ENCODE measurements around the gene PID1.

The PID1 gene

DNA sequence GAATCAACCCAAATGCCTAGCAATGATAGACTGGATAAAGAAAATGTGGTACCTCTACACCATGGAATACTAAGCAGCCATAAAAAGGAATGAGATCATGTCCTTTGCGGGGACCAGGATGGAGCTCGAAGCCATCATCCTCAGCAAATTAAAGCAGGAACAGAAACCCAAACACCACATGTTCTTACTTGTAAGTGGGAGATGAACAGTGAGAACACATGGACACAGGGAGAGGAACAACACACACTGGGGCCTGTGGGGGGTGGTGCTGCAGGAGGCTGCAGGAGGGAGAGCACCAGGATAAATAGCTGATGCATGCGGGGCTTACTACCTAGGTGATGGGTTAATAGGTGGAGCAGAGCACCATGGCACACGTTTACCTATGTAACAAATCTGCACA, 8.4 kb upstream of the PID1 start:
- in situ Hi-C loops (cut with MboI; ENCODE audit: low sequenced_read_pairs, unreplicated experiment): no loop called here
- no peak for DNase-seq (ENCODE audit: low spot score)
- TF ChIP-seq, protein P1, sequence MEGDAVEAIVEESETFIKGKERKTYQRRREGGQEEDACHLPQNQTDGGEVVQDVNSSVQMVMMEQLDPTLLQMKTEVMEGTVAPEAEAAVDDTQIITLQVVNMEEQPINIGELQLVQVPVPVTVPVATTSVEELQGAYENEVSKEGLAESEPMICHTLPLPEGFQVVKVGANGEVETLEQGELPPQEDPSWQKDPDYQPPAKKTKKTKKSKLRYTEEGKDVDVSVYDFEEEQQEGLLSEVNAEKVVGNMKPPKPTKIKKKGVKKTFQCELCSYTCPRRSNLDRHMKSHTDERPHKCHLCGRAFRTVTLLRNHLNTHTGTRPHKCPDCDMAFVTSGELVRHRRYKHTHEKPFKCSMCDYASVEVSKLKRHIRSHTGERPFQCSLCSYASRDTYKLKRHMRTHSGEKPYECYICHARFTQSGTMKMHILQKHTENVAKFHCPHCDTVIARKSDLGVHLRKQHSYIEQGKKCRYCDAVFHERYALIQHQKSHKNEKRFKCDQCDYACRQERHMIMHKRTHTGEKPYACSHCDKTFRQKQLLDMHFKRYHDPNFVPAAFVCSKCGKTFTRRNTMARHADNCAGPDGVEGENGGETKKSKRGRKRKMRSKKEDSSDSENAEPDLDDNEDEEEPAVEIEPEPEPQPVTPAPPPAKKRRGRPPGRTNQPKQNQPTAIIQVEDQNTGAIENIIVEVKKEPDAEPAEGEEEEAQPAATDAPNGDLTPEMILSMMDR (IDR thresholded peaks at IDR 0.05; ENCODE audit: borderline replicate concordance, control extremely low read depth, extremely low read depth, insufficient read depth, missing control alignments): no peak

DNA sequence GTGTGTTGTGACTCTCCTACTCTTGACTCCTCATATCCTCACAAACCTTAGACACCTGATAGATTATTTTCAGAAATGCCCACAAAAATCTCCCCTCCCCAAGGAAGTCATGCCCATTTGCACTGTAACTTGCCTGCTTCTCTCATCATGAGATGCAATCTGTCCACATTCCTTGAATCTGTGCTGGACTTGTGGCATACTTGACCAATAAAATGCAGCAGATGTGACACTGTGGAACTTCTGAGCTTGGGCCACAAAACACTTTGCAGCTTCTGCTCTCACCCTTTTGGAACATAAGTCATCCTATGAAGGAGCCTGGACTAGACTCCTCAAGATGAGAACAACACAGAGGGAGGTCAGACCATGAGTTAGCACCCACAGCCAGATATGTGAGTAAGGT, 4.4 kb upstream of the PID1 start:
- in situ Hi-C loops (cut with MboI; ENCODE audit: low sequenced_read_pairs, unreplicated experiment): no loop called here
- no peak for DNase-seq (ENCODE audit: low spot score)
- TF ChIP-seq, protein P1 (IDR thresholded peaks at IDR 0.05; ENCODE audit: borderline replicate concordance, control extremely low read depth, extremely low read depth, insufficient read depth, missing control alignments): no peak

DNA sequence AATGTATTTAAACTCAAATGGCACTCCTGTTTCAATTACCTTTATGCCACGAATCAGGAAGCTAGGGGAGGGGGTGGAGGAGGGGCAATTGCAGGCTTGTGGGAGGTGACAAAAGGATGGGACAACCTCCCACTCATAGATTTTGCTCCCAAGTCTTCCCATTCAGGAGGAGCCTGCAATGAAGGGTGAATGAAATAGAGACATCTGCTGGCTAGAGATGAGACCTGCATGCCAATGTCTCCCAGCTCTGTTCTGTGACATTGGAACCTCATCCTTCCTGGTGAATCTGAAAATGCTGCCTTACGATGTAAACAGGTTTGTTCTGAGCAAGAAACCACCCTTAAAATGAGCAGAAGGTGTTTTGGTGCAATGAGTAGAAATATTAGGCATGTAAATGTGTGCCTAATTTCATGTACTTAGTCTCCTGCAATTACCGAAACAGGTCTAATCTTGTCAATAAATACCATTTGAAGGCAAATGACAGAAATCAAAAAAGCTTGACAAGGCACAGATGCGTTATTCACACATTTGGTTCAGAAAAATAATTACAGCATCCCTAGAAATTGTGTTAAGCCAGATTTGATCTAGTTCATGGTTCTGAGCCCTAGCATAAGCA, 2.7 kb upstream of the PID1 start:
- in situ Hi-C loops (cut with MboI; ENCODE audit: low sequenced_read_pairs, unreplicated experiment): no loop called here
- TF ChIP-seq, protein P1 (IDR thresholded peaks at IDR 0.05; ENCODE audit: borderline replicate concordance, control extremely low read depth, extremely low read depth, insufficient read depth, missing control alignments): peak; percentile 54
- peak; percentile 60 for DNase-seq (ENCODE audit: low spot score)

DNA sequence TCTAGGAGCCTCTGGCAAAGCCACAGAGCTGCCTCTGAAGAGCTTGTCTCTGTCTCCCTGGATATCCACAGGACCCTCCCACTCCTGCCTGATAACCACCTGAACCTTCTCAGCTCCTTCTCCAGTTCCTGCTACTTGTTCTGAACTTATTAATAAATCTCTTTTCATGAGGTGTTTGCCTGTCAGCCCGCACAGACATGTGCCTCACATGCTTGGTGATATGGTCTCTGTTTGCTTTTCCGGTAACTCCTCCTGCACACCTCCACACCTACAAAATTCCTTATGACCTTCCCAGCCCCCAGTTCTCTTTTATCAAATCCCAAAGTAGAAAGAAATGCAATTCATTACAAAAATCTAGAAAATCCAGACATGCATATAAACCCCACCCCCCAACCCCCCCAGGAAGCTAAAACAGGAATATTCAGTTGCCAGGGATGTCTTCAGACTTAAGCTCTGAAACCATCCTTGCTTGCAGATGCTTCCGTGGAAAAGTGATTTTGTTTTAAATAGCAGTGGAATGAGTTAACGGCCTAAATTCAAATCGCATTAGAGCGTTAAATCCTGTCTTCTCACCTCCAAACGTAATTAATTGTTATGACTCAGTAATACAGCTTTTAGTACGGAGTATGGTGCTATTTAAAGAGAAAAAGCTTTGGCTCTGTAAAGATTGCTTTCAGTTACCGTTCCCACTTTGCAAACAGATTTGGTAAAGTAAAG, 2.1 kb upstream of the PID1 start:
- in situ Hi-C loops (cut with MboI; ENCODE audit: low sequenced_read_pairs, unreplicated experiment): no loop called here
- no peak for DNase-seq (ENCODE audit: low spot score)
- TF ChIP-seq, protein P1 (IDR thresholded peaks at IDR 0.05; ENCODE audit: borderline replicate concordance, control extremely low read depth, extremely low read depth, insufficient read depth, missing control alignments): no peak

- TF ChIP-seq, protein P1 (IDR thresholded peaks at IDR 0.05; ENCODE audit: borderline replicate concordance, control extremely low read depth, extremely low read depth, insufficient read depth, missing control alignments): no peak
- in situ Hi-C loops (cut with MboI; ENCODE audit: low sequenced_read_pairs, unreplicated experiment): no loop called here
- DNase-seq (ENCODE audit: low spot score): no peak
These were observed 1.1 kb downstream of the PID1 start for GRCh38 chr2:229269941-229270340.

DNA sequence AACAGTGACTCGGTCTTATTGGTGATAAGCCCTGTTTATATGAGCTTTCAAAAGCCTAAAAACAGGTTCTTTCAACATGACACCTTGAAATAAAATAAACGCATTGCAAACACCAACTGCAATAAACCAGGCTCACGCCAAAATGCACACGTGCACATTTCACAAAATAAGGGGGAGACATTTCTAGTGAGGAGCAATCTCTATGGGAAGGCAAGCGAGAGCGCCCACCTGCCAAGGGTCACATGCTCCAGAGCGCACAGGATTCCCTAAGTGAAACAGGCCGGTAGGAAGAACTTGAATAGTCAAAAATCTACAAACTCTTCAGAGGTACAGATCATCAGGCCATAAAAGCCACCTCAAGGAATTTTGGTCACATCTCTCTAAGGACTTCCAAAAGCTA, 1.9 kb downstream of the PID1 start:
- TF ChIP-seq, protein P1 (IDR thresholded peaks at IDR 0.05; ENCODE audit: borderline replicate concordance, control extremely low read depth, extremely low read depth, insufficient read depth, missing control alignments): no peak
- DNase-seq (ENCODE audit: low spot score): no peak
- in situ Hi-C loops (cut with MboI; ENCODE audit: low sequenced_read_pairs, unreplicated experiment): no loop called here
